ENCODE results near the gene AHNAK2.
"Not testable (repeated sequence)": the region's sequence is repeated elsewhere in the genome, so short reads cannot be mapped to it uniquely, and the experiment has no call there.

AHNAK2 gene

DNA sequence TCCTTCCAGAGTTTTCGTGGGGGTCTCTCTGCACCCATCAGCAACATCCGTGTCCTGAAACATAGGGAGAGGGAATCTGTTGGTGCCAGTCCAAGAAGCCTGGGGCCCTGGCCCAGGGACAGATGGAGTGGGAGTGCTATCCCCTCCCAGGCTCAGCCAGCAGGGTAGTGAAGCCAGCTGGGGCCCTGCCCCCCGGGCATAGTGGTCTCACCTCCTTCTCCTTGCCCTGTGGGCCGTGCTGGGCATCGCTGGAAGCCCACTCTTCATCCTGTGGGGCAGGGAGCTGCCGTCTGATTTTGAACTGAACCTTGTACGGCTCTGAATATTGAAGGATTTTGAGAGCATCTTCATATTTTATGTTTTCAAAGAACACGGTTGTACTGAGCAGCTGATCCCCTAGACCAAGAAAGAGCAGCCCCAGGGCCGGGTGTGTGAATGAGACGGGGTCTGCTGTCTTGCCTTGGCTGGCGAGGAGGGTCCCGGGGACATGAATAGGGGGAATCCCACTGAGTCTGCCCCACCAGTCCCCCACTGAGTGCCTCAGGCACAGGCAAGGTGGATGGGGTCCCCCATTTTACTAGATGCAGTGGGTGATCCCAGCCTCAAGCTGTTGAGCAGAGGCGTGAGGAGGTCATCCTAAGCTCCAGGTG lies 23.3 kb downstream of the AHNAK2 start:
- no peak overlapping the region for H3K4me3 ChIP-seq (ENCODE audit: low read depth, low read length)
- no peak for TF ChIP-seq MYC (IDR thresholded peaks at IDR 0.05; ENCODE audit: low read depth, low read length)
- TF ChIP-seq CTCF (IDR thresholded peaks at IDR 0.05; ENCODE audit: low read depth, low read length), result no peak
- TF ChIP-seq POLR2A (IDR thresholded peaks at IDR 0.05; ENCODE audit: extremely low read depth, insufficient read length), result no peak
- no peak for TF ChIP-seq MAX (IDR thresholded peaks at IDR 0.05; ENCODE audit: low read depth, low read length)
- no peak for DNase-seq (ENCODE audit: low read depth)

- DNase-seq (ENCODE audit: low read depth), result no peak
- H3K4me3 ChIP-seq (ENCODE audit: low read depth, low read length), result no peak overlapping the region
- TF ChIP-seq POLR2A (IDR thresholded peaks at IDR 0.05; ENCODE audit: extremely low read depth, insufficient read length) (no peak), CTCF (IDR thresholded peaks at IDR 0.05; ENCODE audit: low read depth, low read length) (no peak), MYC (IDR thresholded peaks at IDR 0.05; ENCODE audit: low read depth, low read length) (no peak), MAX (IDR thresholded peaks at IDR 0.05; ENCODE audit: low read depth, low read length) (no peak)
Observed at GRCh38 chr14:104953896-104954656, 24.1 kb downstream of the AHNAK2 start.

GRCh38 chr14:104953097-104953496 lies 25.1 kb downstream of the AHNAK2 start:
- TF ChIP-seq MYC (IDR thresholded peaks at IDR 0.05; ENCODE audit: low read depth, low read length) (no peak), POLR2A (IDR thresholded peaks at IDR 0.05; ENCODE audit: extremely low read depth, insufficient read length) (no peak), MAX (IDR thresholded peaks at IDR 0.05; ENCODE audit: low read depth, low read length) (no peak), CTCF (IDR thresholded peaks at IDR 0.05; ENCODE audit: low read depth, low read length) (no peak)
- H3K4me3 ChIP-seq (ENCODE audit: low read depth, low read length), result no peak overlapping the region
- DNase-seq (ENCODE audit: low read depth), result no peak

- not testable (repeated sequence) for H3K4me3 ChIP-seq (ENCODE audit: low read depth, low read length); DNase-seq (ENCODE audit: low read depth)
Observed at GRCh38 chr14:104951863-104952657, 26.1 kb downstream of the AHNAK2 start.

GRCh38 chr14:104950701-104951100 lies 27.5 kb downstream of the AHNAK2 start:
- DNase-seq (ENCODE audit: low read depth); H3K4me3 ChIP-seq (ENCODE audit: low read depth, low read length): not testable (repeated sequence)

- no peak for TF ChIP-seq CTCF (IDR thresholded peaks at IDR 0.05; ENCODE audit: low read depth, low read length)
- no peak for TF ChIP-seq MAX (IDR thresholded peaks at IDR 0.05; ENCODE audit: low read depth, low read length)
- no peak for TF ChIP-seq POLR2A (IDR thresholded peaks at IDR 0.05; ENCODE audit: extremely low read depth, insufficient read length)
- no peak for TF ChIP-seq MYC (IDR thresholded peaks at IDR 0.05; ENCODE audit: low read depth, low read length)
- H3K4me3 ChIP-seq (ENCODE audit: low read depth, low read length), result no peak overlapping the region
- DNase-seq (ENCODE audit: low read depth), result no peak
Observed at GRCh38 chr14:104950021-104950420, 28.2 kb downstream of the AHNAK2 start.

GRCh38 chr14:104949406-104949955 lies 28.7 kb downstream of the AHNAK2 start:
- H3K4me3 ChIP-seq (ENCODE audit: low read depth, low read length); DNase-seq (ENCODE audit: low read depth): not testable (repeated sequence)

All from NB4 (cell line).